ENCODE results near the gene FCN1. TPM values are rescaled to one million over a fixed set of nuclear protein-coding genes. Genes with fewer than 3 reads are reported as not detected.

The FCN1 gene
- total RNA-seq, 2 experiments from 2014 or later: not detected

DNA sequence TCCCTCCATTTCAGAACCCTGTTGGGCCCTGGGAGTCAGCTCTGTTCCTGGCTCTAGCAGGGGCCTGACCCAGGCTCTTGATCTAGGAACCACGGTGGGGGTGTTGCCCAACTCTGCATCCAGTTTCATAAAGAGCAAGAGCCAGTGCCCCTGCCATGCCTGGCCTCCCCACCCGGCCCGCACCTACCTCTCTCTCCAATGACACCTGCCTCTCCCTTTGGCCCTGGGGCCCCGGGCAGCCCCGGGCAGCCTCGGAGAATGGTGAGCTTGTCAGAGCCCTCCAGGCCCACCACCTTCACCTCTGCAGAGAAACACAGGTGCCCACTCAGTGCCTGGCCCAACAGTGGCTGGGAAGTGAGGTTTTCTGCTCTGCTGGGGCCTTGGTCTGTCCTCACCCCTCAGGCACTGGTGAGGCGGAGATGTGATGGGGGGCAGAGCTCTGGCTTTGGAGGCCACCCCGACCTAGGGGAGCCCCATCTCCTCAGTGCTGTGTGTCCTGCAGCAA, 1.5 kb downstream of the FCN1 start:
- H3K27me3 Mint-ChIP-seq: peaks cover 2% of the 10 kb centered on the region

DNA sequence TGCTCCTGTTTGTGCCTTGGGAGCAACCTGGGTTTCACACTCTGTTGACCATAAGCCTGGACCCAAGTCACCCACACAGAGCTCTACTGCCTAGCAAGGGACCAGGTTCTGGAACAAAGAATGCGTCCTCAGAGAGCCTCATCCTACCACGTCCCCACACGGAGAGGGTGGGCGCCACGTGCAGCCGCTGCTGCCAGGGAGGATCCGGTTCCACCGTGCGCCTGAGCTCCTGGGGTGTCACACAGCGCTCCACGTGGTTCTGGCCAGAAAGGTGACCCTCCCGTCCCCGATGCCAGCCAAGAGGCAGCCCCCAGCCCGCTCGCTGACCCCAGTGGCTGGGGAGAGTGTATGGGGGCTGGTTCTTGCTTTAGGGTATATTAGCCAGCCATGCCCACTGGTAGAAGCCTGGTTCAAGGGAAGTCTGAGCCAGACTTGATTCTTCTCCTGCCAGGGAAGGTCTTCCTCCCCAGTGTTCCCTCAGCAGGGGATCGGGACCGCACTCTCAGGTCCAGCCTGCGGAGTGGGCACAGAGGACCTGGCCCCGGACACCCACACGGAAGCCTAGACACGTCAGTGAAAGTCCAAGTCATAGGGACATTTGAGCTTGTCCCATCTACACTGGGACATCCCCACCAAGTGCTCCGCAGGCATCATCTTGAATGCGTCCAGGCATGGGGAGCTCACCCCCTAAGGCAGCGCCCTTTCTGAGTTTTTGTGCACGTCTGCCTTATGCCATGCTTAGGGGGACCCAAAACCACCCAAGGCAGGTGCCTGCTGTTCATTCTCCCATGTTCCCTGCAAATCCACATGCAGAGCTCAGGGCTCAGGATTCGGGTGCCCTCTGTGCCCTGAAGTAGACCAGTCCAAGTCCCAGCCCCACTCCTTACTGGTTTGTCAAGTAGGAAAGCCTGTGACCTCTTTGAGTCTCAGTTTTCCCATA, 2.4 kb downstream of the FCN1 start:
- no peak for TF ChIP-seq CTCF (IDR thresholded peaks at IDR 0.05)
- Mint-ChIP-seq H3K4me1 (ENCODE audit: low read depth) (no peaks in the 10 kb centered on the region), H3K27ac (no peak overlapping the region), H3K9me3 (peaks cover 4% of the 10 kb centered on the region), H3K36me3 (ENCODE audit: low read depth) (no peaks in the 10 kb centered on the region), H3K27me3 (peaks cover 5% of the 10 kb centered on the region), H3K4me3 (no peak overlapping the region)
- DNase-seq (no peak), ATAC-seq (no peak)
- intact Hi-C loops (cut with micrococcal nuclease): no loop called here
- ChIA-PET CTCF (no interaction called here), POLR2A (no interaction called here)

More for the DNA sequence above, 1.5 kb downstream of the FCN1 start:
- Mint-ChIP-seq H3K27ac (no peak overlapping the region), H3K9me3 (peaks cover 4% of the 10 kb centered on the region), H3K4me3 (no peak overlapping the region), H3K4me1 (ENCODE audit: low read depth) (no peaks in the 10 kb centered on the region), H3K36me3 (ENCODE audit: low read depth) (no peaks in the 10 kb centered on the region)
- TF ChIP-seq CTCF (IDR thresholded peaks at IDR 0.05): no peak
- CTCF ChIA-PET: no interaction called here
- ATAC-seq: no peak
- intact Hi-C loops (cut with micrococcal nuclease): no loop called here
- POLR2A ChIA-PET: no interaction called here
- no peak for DNase-seq

- peaks cover 10% of the 10 kb centered on the region for H3K27me3 Mint-ChIP-seq
Measured at GRCh38 chr9:134914501-134914834, 3.2 kb downstream of the FCN1 start.

GRCh38 chr9:134913713-134914500, 3.8 kb downstream of the FCN1 start:
- intact Hi-C loops (cut with micrococcal nuclease): no loop called here
- no peaks in the 10 kb centered on the region for H3K9me3 Mint-ChIP-seq

More at GRCh38 chr9:134914501-134914834, 3.2 kb downstream of the FCN1 start:
- no peaks in the 10 kb centered on the region for H3K36me3 Mint-ChIP-seq (ENCODE audit: low read depth)
- H3K9me3 Mint-ChIP-seq: no peaks in the 10 kb centered on the region
- no peak overlapping the region for H3K27ac Mint-ChIP-seq
- ATAC-seq (no peak), DNase-seq (no peak)
- TF ChIP-seq CTCF (IDR thresholded peaks at IDR 0.05): no peak
- no peaks in the 10 kb centered on the region for H3K4me1 Mint-ChIP-seq (ENCODE audit: low read depth)
- intact Hi-C loops (cut with micrococcal nuclease): no loop called here
- CTCF ChIA-PET: no interaction called here
- POLR2A ChIA-PET: no interaction called here
- no peak overlapping the region for H3K4me3 Mint-ChIP-seq

More at GRCh38 chr9:134913713-134914500, 3.8 kb downstream of the FCN1 start:
- no peak for TF ChIP-seq CTCF (IDR thresholded peaks at IDR 0.05)
- no peak for ATAC-seq
- CTCF ChIA-PET: no interaction called here
- H3K27me3 Mint-ChIP-seq: peaks cover 11% of the 10 kb centered on the region
- POLR2A ChIA-PET: no interaction called here
- no peak overlapping the region for H3K4me3 Mint-ChIP-seq
- no peaks in the 10 kb centered on the region for H3K4me1 Mint-ChIP-seq (ENCODE audit: low read depth)
- no peak overlapping the region for H3K27ac Mint-ChIP-seq
- no peaks in the 10 kb centered on the region for H3K36me3 Mint-ChIP-seq (ENCODE audit: low read depth)
- no peak for DNase-seq

All from activated CD8-positive, alpha-beta T cell treated with anti-CD3 and anti-CD28 coated beads for 36 hours (primary cell).